ENCODE results near the gene DNAJC15. TPM values are rescaled to one million over a fixed set of nuclear protein-coding genes. Genes with fewer than 3 reads are reported as not detected.

DNAJC15 gene
- total RNA-seq, 1 experiment from 2014 or later, result 79.8 TPM

- Histone ChIP-seq H2AFZ (ENCODE audit: low read length) (no peak overlapping the region), H3K36me3 (ENCODE audit: insufficient read depth, low read length) (no peaks in the 10 kb centered on the region)
Observed at GRCh38 chr13:43150369-43151207, 127.2 kb downstream of the DNAJC15 start.

DNA sequence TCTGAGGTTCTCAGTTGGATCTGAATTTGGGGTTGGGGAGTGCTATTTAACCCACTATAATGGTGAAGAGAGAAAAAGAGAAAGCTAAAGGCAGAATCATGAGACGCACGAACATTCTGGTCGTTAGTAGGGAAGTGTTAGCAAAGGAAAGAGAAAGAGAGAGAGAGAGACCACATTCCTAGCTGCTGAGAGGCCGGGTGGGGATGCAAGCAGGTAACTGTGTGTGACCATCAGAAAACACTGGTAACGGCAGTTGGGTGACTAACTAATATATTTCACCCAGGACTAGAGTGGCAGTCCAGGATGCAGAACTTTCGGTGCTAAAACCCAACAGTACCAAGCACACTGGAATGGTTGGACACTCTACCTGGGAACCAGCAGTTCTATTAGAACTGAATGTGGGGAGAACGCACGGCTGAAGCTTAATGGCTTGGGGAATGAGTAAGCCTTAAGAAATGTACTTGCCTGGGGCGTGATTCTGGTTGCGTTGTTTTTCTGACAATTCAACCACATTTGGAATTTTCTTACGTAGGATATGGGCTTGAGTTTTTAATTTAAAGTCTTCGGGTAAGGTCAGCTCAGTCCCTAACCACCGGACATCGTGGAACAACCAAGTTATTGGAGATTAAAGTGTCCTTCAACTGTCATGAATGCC, 130.2 kb downstream of the DNAJC15 start:
- no peaks in the 10 kb centered on the region for H4K20me1 ChIP-seq (ENCODE audit: insufficient read depth, low read depth, low read length)
- no peak overlapping the region for H3K4me2 ChIP-seq (ENCODE audit: low read depth, low read length, poor library complexity, severe bottlenecking)
- H3K36me3 ChIP-seq (ENCODE audit: insufficient read depth, low read length), result no peaks in the 10 kb centered on the region
- DNase-seq, result no peak
- no peaks in the 10 kb centered on the region for H3K27me3 ChIP-seq (ENCODE audit: low read length)
- H3K9me2 ChIP-seq (replicated peaks; ENCODE audit: insufficient read depth, low read length), result no peaks in the 10 kb centered on the region
- no peak overlapping the region for H2AFZ ChIP-seq (ENCODE audit: low read length)
- H3K79me2 ChIP-seq (ENCODE audit: low read length), result no peaks in the 10 kb centered on the region
- H3K9me3 ChIP-seq (ENCODE audit: low read length), result no peaks in the 10 kb centered on the region
- no peaks in the 10 kb centered on the region for H3K4me1 ChIP-seq (ENCODE audit: low read length)
- H3K4me3 ChIP-seq (ENCODE audit: low read length), result no peak overlapping the region
- no peak overlapping the region for H3K27ac ChIP-seq (ENCODE audit: low read length)
- no peak overlapping the region for H3K9ac ChIP-seq (ENCODE audit: low read length)

More at GRCh38 chr13:43150369-43151207, 127.2 kb downstream of the DNAJC15 start:
- no peaks in the 10 kb centered on the region for H4K20me1 ChIP-seq (ENCODE audit: insufficient read depth, low read depth, low read length)
- H3K9ac ChIP-seq (ENCODE audit: low read length), result no peak overlapping the region
- no peaks in the 10 kb centered on the region for H3K27me3 ChIP-seq (ENCODE audit: low read length)
- H3K4me2 ChIP-seq (ENCODE audit: low read depth, low read length, poor library complexity, severe bottlenecking), result no peak overlapping the region
- H3K4me3 ChIP-seq (ENCODE audit: low read length), result no peak overlapping the region
- H3K79me2 ChIP-seq (ENCODE audit: low read length), result no peaks in the 10 kb centered on the region
- peaks cover 2% of the 10 kb centered on the region; the same call in 1 of the 2 replicates for H3K4me1 ChIP-seq (ENCODE audit: low read length)
- no peak overlapping the region for H3K27ac ChIP-seq (ENCODE audit: low read length)
- no peaks in the 10 kb centered on the region for H3K9me2 ChIP-seq (replicated peaks; ENCODE audit: insufficient read depth, low read length)
- no peak for DNase-seq
- no peaks in the 10 kb centered on the region for H3K9me3 ChIP-seq (ENCODE audit: low read length)

DNA sequence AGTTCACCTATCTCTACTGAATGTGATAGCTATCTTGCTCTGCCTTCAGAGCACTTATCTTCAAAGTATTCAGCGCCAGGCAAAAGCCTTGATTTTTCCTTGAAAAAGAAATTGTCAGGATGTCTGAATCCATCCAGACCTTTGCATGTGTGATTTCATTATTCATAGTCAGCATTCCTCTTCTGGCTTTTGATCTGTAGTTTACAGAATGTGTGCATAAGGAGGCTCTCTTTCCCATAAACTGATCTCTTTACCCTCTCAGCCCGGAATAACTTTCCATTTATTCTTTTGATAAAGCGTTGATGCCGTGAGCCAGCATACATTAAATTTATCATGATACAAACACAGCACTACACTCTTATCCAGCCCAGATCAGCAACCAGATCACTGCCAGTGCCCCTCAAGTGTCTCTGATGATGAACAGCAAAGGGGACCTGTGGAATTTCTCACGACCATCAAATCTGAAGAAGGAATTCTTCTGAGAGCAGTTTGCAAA, 130.8 kb downstream of the DNAJC15 start:
- Histone ChIP-seq H3K4me1 (ENCODE audit: low read length) (no peaks in the 10 kb centered on the region), H3K9me2 (replicated peaks; ENCODE audit: insufficient read depth, low read length) (no peaks in the 10 kb centered on the region), H2AFZ (ENCODE audit: low read length) (no peak overlapping the region), H3K27ac (ENCODE audit: low read length) (no peak overlapping the region), H3K27me3 (ENCODE audit: low read length) (no peaks in the 10 kb centered on the region), H3K9ac (ENCODE audit: low read length) (no peak overlapping the region), H3K4me3 (ENCODE audit: low read length) (no peak overlapping the region), H3K9me3 (ENCODE audit: low read length) (no peaks in the 10 kb centered on the region), H3K36me3 (ENCODE audit: insufficient read depth, low read length) (no peaks in the 10 kb centered on the region), H3K79me2 (ENCODE audit: low read length) (no peaks in the 10 kb centered on the region), H3K4me2 (ENCODE audit: low read depth, low read length, poor library complexity, severe bottlenecking) (no peak overlapping the region), H4K20me1 (ENCODE audit: insufficient read depth, low read depth, low read length) (no peaks in the 10 kb centered on the region)
- no peak for DNase-seq

GRCh38 chr13:43154839-43155238, 131.5 kb downstream of the DNAJC15 start:
- no peak for DNase-seq
- no peaks in the 10 kb centered on the region for H3K79me2 ChIP-seq (ENCODE audit: low read length)
- H3K27ac ChIP-seq (ENCODE audit: low read length), result no peak overlapping the region
- H3K4me2 ChIP-seq (ENCODE audit: low read depth, low read length, poor library complexity, severe bottlenecking), result no peak overlapping the region
- H3K9ac ChIP-seq (ENCODE audit: low read length), result no peak overlapping the region
- H3K4me1 ChIP-seq (ENCODE audit: low read length), result no peaks in the 10 kb centered on the region
- H3K9me3 ChIP-seq (ENCODE audit: low read length), result no peaks in the 10 kb centered on the region
- no peak overlapping the region for H3K4me3 ChIP-seq (ENCODE audit: low read length)
- H3K36me3 ChIP-seq (ENCODE audit: insufficient read depth, low read length), result no peaks in the 10 kb centered on the region
- no peaks in the 10 kb centered on the region for H3K27me3 ChIP-seq (ENCODE audit: low read length)
- no peaks in the 10 kb centered on the region for H4K20me1 ChIP-seq (ENCODE audit: insufficient read depth, low read depth, low read length)
- no peak overlapping the region for H2AFZ ChIP-seq (ENCODE audit: low read length)
- no peaks in the 10 kb centered on the region for H3K9me2 ChIP-seq (replicated peaks; ENCODE audit: insufficient read depth, low read length)

DNA sequence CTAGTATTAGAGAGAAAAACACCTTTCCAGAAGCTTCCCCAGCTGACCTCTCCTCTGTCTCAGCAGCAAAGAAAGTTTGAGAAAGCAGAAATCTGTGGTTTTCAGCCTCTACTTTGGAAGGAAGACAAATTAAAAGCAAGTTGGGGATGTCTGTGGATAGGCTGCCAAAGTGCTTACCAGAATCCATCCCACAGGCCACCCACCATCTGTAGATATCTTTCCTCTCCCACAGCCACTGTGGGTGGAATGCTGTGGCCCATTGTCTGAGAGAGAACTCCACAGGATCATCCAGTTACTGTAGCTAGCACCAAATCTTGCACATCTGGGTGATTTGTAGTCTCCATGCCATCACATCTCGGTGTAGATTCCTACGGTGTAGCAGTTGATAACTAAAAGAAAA, 133.5 kb downstream of the DNAJC15 start:
- Histone ChIP-seq H3K9ac (ENCODE audit: low read length) (no peak overlapping the region), H3K27ac (ENCODE audit: low read length) (no peak overlapping the region), H3K36me3 (ENCODE audit: insufficient read depth, low read length) (no peaks in the 10 kb centered on the region), H4K20me1 (ENCODE audit: insufficient read depth, low read depth, low read length) (no peaks in the 10 kb centered on the region), H3K9me3 (ENCODE audit: low read length) (no peaks in the 10 kb centered on the region), H3K27me3 (ENCODE audit: low read length) (no peaks in the 10 kb centered on the region), H3K4me2 (ENCODE audit: low read depth, low read length, poor library complexity, severe bottlenecking) (no peak overlapping the region), H3K9me2 (replicated peaks; ENCODE audit: insufficient read depth, low read length) (no peaks in the 10 kb centered on the region), H3K79me2 (ENCODE audit: low read length) (no peaks in the 10 kb centered on the region), H3K4me3 (ENCODE audit: low read length) (no peak overlapping the region), H2AFZ (ENCODE audit: low read length) (no peak overlapping the region), H3K4me1 (ENCODE audit: low read length) (no peaks in the 10 kb centered on the region)
- no peak for DNase-seq

GRCh38 chr13:43157796-43158195, 134.4 kb downstream of the DNAJC15 start:
- Histone ChIP-seq H3K27ac (ENCODE audit: low read length) (no peak overlapping the region), H3K27me3 (ENCODE audit: low read length) (no peaks in the 10 kb centered on the region), H3K4me3 (ENCODE audit: low read length) (no peak overlapping the region)

DNA sequence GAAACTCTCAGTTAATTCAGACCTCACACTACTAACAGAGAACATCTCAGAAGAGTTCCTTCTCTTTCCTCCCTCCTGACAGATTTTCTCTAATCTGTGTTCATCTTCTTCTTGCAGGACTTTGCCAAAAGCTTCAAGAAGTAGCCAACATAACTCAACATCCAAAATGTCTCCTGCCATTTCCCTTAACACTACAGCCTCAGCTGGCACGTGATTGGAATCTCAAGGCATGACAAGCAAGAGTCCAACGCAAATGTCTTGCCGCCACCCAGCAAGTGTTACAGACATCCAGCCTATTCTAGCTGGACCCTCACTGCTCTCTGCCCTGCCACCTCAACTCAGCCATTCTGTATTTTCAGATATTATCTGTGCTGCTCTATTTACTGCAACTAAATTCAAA, 135.1 kb downstream of the DNAJC15 start:
- Histone ChIP-seq H3K79me2 (ENCODE audit: low read length) (no peaks in the 10 kb centered on the region), H3K36me3 (ENCODE audit: insufficient read depth, low read length) (no peaks in the 10 kb centered on the region), H4K20me1 (ENCODE audit: insufficient read depth, low read depth, low read length) (no peaks in the 10 kb centered on the region), H3K9me3 (ENCODE audit: low read length) (no peaks in the 10 kb centered on the region), H3K9me2 (replicated peaks; ENCODE audit: insufficient read depth, low read length) (no peaks in the 10 kb centered on the region), H3K4me1 (ENCODE audit: low read length) (no peaks in the 10 kb centered on the region), H3K4me3 (ENCODE audit: low read length) (no peak overlapping the region), H3K27ac (ENCODE audit: low read length) (no peak overlapping the region), H3K4me2 (ENCODE audit: low read depth, low read length, poor library complexity, severe bottlenecking) (no peak overlapping the region), H2AFZ (ENCODE audit: low read length) (no peak overlapping the region), H3K9ac (ENCODE audit: low read length) (no peak overlapping the region), H3K27me3 (ENCODE audit: low read length) (no peaks in the 10 kb centered on the region)
- DNase-seq, result no peak

More at GRCh38 chr13:43157796-43158195, 134.4 kb downstream of the DNAJC15 start:
- no peak overlapping the region for H2AFZ ChIP-seq (ENCODE audit: low read length)
- H3K9me2 ChIP-seq (replicated peaks; ENCODE audit: insufficient read depth, low read length), result no peaks in the 10 kb centered on the region
- H4K20me1 ChIP-seq (ENCODE audit: insufficient read depth, low read depth, low read length), result no peaks in the 10 kb centered on the region
- H3K4me2 ChIP-seq (ENCODE audit: low read depth, low read length, poor library complexity, severe bottlenecking), result no peak overlapping the region
- no peak for DNase-seq
- no peaks in the 10 kb centered on the region for H3K36me3 ChIP-seq (ENCODE audit: insufficient read depth, low read length)
- H3K79me2 ChIP-seq (ENCODE audit: low read length), result no peaks in the 10 kb centered on the region
- H3K4me1 ChIP-seq (ENCODE audit: low read length), result no peaks in the 10 kb centered on the region
- H3K9ac ChIP-seq (ENCODE audit: low read length), result no peak overlapping the region
- no peaks in the 10 kb centered on the region for H3K9me3 ChIP-seq (ENCODE audit: low read length)

DNA sequence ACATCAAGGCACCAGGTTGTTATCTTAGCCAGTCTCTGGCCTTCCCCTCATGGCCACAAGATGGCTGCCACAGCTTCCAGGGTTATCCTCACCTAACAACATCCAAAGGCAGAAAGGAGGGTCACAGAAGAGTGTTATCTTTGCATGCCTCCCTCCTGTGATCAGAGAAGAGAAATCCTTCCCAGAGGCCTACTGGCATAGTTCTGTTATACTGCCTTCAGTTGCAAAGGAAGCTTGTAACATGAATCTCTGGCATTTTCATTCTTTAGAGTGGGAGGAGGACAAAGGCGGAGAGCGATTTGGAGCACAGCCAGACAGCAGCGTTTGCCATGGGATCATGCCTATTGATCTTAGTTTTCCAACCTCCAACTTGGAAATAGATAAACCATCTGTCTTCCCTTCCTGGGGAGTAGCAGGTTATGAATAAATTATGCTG, 135.7 kb downstream of the DNAJC15 start:
- no peaks in the 10 kb centered on the region for H3K4me1 ChIP-seq (ENCODE audit: low read length)
- H4K20me1 ChIP-seq (ENCODE audit: insufficient read depth, low read depth, low read length), result no peaks in the 10 kb centered on the region
- H3K4me3 ChIP-seq (ENCODE audit: low read length), result no peak overlapping the region
- no peaks in the 10 kb centered on the region for H3K79me2 ChIP-seq (ENCODE audit: low read length)
- no peaks in the 10 kb centered on the region for H3K9me2 ChIP-seq (replicated peaks; ENCODE audit: insufficient read depth, low read length)
- no peak overlapping the region for H3K27ac ChIP-seq (ENCODE audit: low read length)
- no peaks in the 10 kb centered on the region for H3K9me3 ChIP-seq (ENCODE audit: low read length)
- H3K36me3 ChIP-seq (ENCODE audit: insufficient read depth, low read length), result no peaks in the 10 kb centered on the region
- H2AFZ ChIP-seq (ENCODE audit: low read length), result no peak overlapping the region
- H3K9ac ChIP-seq (ENCODE audit: low read length), result no peak overlapping the region
- DNase-seq, result no peak
- H3K27me3 ChIP-seq (ENCODE audit: low read length), result no peaks in the 10 kb centered on the region
- no peak overlapping the region for H3K4me2 ChIP-seq (ENCODE audit: low read depth, low read length, poor library complexity, severe bottlenecking)

Measured in Karpas-422 (cell line).